CD4-positive, CD25-positive, alpha-beta regulatory T cell (primary cell): ENCODE measurements around the gene DENND4A. TPM values are rescaled to one million over a fixed set of nuclear protein-coding genes. Genes with fewer than 3 reads are reported as not detected.

Experiments used
- ATAC-seq, 2 donors: fragments of 150-1000 bp; cut with Tn5 transposase; one replicate each; pipeline ENCODE4 v1.10.0; 2021; ENCODE audit warnings: low read depth in 2 of 2, moderate number of reproducible peaks in 2 of 2, moderate library complexity in 1 of 2
- DNase-seq, 3 donors: peaks; one replicate each; pipeline versions ENCODE4 v3.0.0 to v3.0.0-alpha.2; 2012 to 2022; ENCODE audit warnings: mixed read lengths in 1 of 3
- H3K27ac ChIP-seq: one replicate; pipeline ENCODE4 v1.7.0; 2013; ENCODE audit warnings: mild to moderate bottlenecking, low read length; ENCODE audit not compliant: insufficient read depth, poor library complexity, severe bottlenecking
- H3K27me3 ChIP-seq: one replicate; pipeline ENCODE4 v1.7.0; 2013; ENCODE audit warnings: low read length; ENCODE audit not compliant: control insufficient read depth, insufficient read depth
- H3K36me3 ChIP-seq: one replicate; pipeline ENCODE4 v1.7.0; 2013; ENCODE audit warnings: mild to moderate bottlenecking, low read length, moderate library complexity; ENCODE audit not compliant: control insufficient read depth, insufficient read depth
- H3K4me1 ChIP-seq: 2 replicates; pipeline ENCODE4 v1.7.0; 2013; ENCODE audit warnings: mild to moderate bottlenecking, low read length; ENCODE audit not compliant: insufficient read depth, control insufficient read depth, poor library complexity, severe bottlenecking
- H3K4me3 ChIP-seq: one replicate; pipeline ENCODE4 v1.7.0; 2013; ENCODE audit warnings: low read depth, mild to moderate bottlenecking, low read length, moderate library complexity
- H3K9me3 ChIP-seq, 2 experiments: 1 replicate in 1 of 2; 2 replicates in 1 of 2; pipeline ENCODE4 v1.7.0; 2013; ENCODE audit warnings: low read length in 2 of 2, mild to moderate bottlenecking in 1 of 2, moderate library complexity in 1 of 2; ENCODE audit not compliant: control insufficient read depth in 2 of 2
- H3K27ac Mint-ChIP-seq, 3 donors: one replicate each; pipeline ENCODE4 v1.8.0; 2020 to 2022; ENCODE audit warnings: mild to moderate bottlenecking in 3 of 3, mixed read lengths in 3 of 3, moderate library complexity in 2 of 3
- H3K27me3 Mint-ChIP-seq: one replicate; pipeline ENCODE4 v1.8.0; 2022; ENCODE audit warnings: mild to moderate bottlenecking, mixed read lengths
- H3K36me3 Mint-ChIP-seq: one replicate; pipeline ENCODE4 v1.8.0; 2020; ENCODE audit warnings: mixed read lengths
- H3K4me1 Mint-ChIP-seq, 4 donors: one replicate each; pipeline ENCODE4 v1.8.0; 2020 to 2022; ENCODE audit warnings: mixed read lengths in 4 of 4, mild to moderate bottlenecking in 1 of 4
- H3K4me3 Mint-ChIP-seq, 4 donors: one replicate each; pipeline ENCODE4 v1.8.0; 2020 to 2022; ENCODE audit warnings: mild to moderate bottlenecking in 4 of 4, mixed read lengths in 4 of 4, moderate library complexity in 3 of 4
- H3K9me3 Mint-ChIP-seq, 7 donors: one replicate each; pipeline ENCODE4 v1.8.0; 2020 to 2022; ENCODE audit warnings: mixed read lengths in 7 of 7, mild to moderate bottlenecking in 3 of 7, moderate library complexity in 2 of 7
- polyA plus RNA-seq, 4 donors: library from polyadenylated mRNA; unstranded; fragments of 300-500 nt; fragmentation: Illumina TruSeq; gene quantifications; one replicate each; pipeline ENCODE4 v1.2.3, GENCODE V29; 2021
- total RNA-seq: library from RNA; stranded (reverse); gene quantifications from one replicate; pipeline ENCODE4 v1.2.3, GENCODE V29; 2022

The DENND4A gene
- total and polyA plus RNA-seq, 5 donors from 2014 or later: 9.6 to 88.4 (median 12.9) TPM

- Histone ChIP-seq H3K4me3 (no peak overlapping the region), H3K4me1 (peaks cover 19% of the 10 kb centered on the region), H3K9me3 (no peaks in the 10 kb centered on the region), H3K36me3 (no peaks in the 10 kb centered on the region), H3K27me3 (no peaks in the 10 kb centered on the region), H3K27ac (no peak overlapping the region)
- Mint-ChIP-seq H3K4me3 (peak overlapping the region in 1 of 4 donors; percentile 52), H3K36me3 (no peaks in the 10 kb centered on the region), H3K4me1 (peaks cover 15 to 39% (median 23%) of the 10 kb centered on the region in 4 donors), H3K27ac (peak overlapping the region in 1 of 3 donors; percentile 46), H3K27me3 (no peaks in the 10 kb centered on the region), H3K9me3 (no peaks in the 10 kb centered on the region)
- ATAC-seq: no peak
- DNase-seq: no peak
Measured at GRCh38 chr15:65834603-65835282, 42.6 kb upstream of the DENND4A start.

- no peak for DNase-seq
- H3K9me3 ChIP-seq: no peaks in the 10 kb centered on the region
- H3K4me1 ChIP-seq: peaks cover 30% of the 10 kb centered on the region
- H3K27ac Mint-ChIP-seq: peak overlapping the region; percentile 75 to 96 (median 92)
- peak overlapping the region; percentile 9 to 83 (median 42) for H3K4me3 Mint-ChIP-seq
- ATAC-seq: no peak
- H3K36me3 Mint-ChIP-seq: no peaks in the 10 kb centered on the region
- H3K27ac ChIP-seq: peak overlapping the region; percentile 67
- peaks cover 20 to 49% (median 32%) of the 10 kb centered on the region in 4 donors for H3K4me1 Mint-ChIP-seq
- no peaks in the 10 kb centered on the region for H3K36me3 ChIP-seq
- H3K9me3 Mint-ChIP-seq: no peaks in the 10 kb centered on the region
- H3K27me3 Mint-ChIP-seq: no peaks in the 10 kb centered on the region
- H3K4me3 ChIP-seq: peak overlapping the region; percentile 64
- H3K27me3 ChIP-seq: no peaks in the 10 kb centered on the region
Measured at GRCh38 chr15:65833501-65834205, 41.6 kb upstream of the DENND4A start.

DNA sequence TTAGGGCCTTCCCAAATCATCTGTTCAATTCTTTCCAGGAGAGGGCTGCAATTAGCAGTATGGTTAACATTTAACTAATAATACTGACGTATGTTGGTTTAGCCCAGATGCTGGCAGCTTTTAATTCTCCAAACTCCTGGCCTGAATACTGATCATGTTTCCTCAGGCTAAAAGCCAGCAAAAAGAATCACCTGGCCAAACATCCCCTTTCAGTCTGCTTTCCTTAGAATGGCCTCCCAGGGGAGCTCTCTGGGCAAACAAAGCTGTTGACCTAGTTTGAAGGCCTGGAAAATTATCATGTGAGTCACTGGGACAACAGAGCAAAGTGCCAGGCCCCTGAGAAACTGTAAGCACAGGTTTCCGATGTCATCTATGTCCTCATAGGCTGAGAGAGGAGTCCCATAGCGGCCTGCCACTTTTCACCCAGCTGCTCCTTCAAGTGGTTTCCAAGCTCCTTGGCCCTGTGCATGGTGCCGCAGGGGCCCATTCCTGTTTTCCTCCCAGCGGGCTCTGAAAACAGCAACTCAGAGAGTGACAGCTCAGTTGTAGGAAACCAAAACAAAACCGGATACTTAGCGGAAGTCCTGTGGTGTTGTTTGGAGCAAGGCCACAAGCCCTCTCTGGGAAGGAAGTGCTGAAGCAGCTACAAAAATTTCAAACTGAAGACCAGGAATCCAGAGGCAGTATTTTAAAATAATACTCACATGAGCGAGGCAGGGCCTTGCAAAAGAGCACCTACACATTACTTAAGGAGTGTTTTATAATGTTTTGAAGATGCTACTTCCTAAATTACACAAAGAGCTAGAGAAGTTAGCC lies 40.7 kb upstream of the DENND4A start:
- DNase-seq (peak; percentile 19 to 68 (median 35)), ATAC-seq (peak in 1 of 2 donors; percentile 35)
- Histone ChIP-seq H3K9me3 (no peaks in the 10 kb centered on the region), H3K27me3 (no peaks in the 10 kb centered on the region), H3K4me1 (peaks cover 39% of the 10 kb centered on the region), H3K4me3 (peak overlapping the region; percentile 64), H3K36me3 (no peaks in the 10 kb centered on the region), H3K27ac (peak overlapping the region; percentile 67)
- Mint-ChIP-seq H3K27me3 (no peaks in the 10 kb centered on the region), H3K36me3 (no peaks in the 10 kb centered on the region), H3K4me1 (peaks cover 25 to 58% (median 39%) of the 10 kb centered on the region in 4 donors), H3K4me3 (peak overlapping the region; percentile 9 to 83 (median 32)), H3K9me3 (no peaks in the 10 kb centered on the region), H3K27ac (peak overlapping the region; percentile 92 to 96 (median 93))

DNA sequence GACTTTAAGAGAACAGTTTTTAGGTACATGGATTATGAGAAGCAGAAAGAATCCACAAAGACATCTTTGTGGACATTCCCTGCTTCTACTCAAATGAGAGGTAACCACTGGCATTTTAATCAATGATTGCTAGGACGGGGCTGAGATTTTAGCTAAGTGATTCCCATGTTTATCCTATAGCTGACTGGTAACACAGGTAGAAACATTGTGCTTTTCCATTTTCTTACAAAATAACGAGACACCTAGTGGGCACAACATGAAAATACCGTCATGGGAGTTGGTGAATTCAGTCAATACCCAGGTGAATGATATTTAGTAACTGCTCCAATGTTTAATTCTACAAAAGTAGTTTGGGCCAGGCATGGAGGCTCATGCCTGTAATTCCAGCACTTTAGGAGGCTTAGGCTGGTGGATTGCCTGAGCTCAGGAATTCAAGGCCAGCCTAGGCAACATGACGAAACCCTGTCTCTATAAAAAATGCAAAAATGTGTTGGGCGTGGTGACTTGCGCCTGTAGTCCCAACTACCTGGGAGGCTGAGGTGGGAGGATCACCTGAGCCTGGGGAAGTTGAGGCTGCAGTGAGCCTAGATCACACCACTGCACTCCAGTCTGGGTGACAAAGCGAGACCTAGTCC lies 37.2 kb upstream of the DENND4A start:
- H3K4me3 Mint-ChIP-seq: peak overlapping the region; percentile 56 to 72 (median 62)
- Histone ChIP-seq H3K4me1 (peaks cover 49% of the 10 kb centered on the region), H3K36me3 (no peaks in the 10 kb centered on the region), H3K27me3 (no peaks in the 10 kb centered on the region), H3K27ac (peak overlapping the region; percentile 94), H3K4me3 (peak overlapping the region; percentile 71), H3K9me3 (no peaks in the 10 kb centered on the region)
- no peaks in the 10 kb centered on the region for H3K36me3 Mint-ChIP-seq
- ATAC-seq (peak; percentile 17 to 46), DNase-seq (peak in 2 of 3 donors; percentile 65 to 66)
- peaks cover 25 to 67% (median 50%) of the 10 kb centered on the region in 4 donors for H3K4me1 Mint-ChIP-seq
- H3K9me3 Mint-ChIP-seq: no peaks in the 10 kb centered on the region
- no peaks in the 10 kb centered on the region for H3K27me3 Mint-ChIP-seq
- peak overlapping the region; percentile 64 to 95 (median 94) for H3K27ac Mint-ChIP-seq

- Histone ChIP-seq H3K36me3 (no peaks in the 10 kb centered on the region), H3K9me3 (no peaks in the 10 kb centered on the region), H3K4me3 (peak overlapping the region; percentile 71), H3K27me3 (no peaks in the 10 kb centered on the region), H3K27ac (peak overlapping the region; percentile 94), H3K4me1 (peaks cover 44% of the 10 kb centered on the region)
- H3K27ac Mint-ChIP-seq: peak overlapping the region; percentile 94 to 95 (median 94)
- no peaks in the 10 kb centered on the region for H3K36me3 Mint-ChIP-seq
- ATAC-seq (peak; percentile 94), DNase-seq (peak; percentile 34 to 83 (median 82))
- H3K4me3 Mint-ChIP-seq: peak overlapping the region; percentile 56 to 72 (median 62)
- peaks cover 21 to 68% (median 49%) of the 10 kb centered on the region in 4 donors for H3K4me1 Mint-ChIP-seq
- H3K27me3 Mint-ChIP-seq: no peaks in the 10 kb centered on the region
- no peaks in the 10 kb centered on the region for H3K9me3 Mint-ChIP-seq
Measured at GRCh38 chr15:65828585-65828984, 36.5 kb upstream of the DENND4A start.

DNA sequence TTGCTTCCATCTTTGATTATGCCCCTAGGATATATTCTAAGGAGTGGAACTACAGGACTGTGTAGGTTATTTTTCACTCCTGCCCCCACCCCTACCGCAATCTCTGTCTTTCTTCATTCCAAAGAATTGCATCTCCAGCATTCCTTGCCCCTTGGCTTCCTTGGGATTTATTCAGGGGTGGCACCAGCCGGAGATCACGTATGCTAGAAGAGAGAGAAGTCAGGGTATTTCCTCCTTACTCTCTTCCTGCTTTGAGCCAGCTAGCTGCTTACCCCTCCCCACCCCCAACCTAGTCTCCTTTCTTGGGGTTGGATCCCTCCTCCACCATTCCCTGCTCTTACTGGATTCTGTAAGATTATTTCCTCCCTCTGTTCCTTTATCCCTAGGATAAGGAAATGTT lies 35.0 kb upstream of the DENND4A start:
- ATAC-seq (no peak), DNase-seq (no peak)
- peaks cover 29% of the 10 kb centered on the region for H3K4me1 ChIP-seq
- H3K27ac ChIP-seq: peak overlapping the region; percentile 94
- Mint-ChIP-seq H3K36me3 (no peaks in the 10 kb centered on the region), H3K27ac (peak overlapping the region; percentile 94 to 96 (median 96)), H3K9me3 (no peaks in the 10 kb centered on the region), H3K4me3 (peak overlapping the region; percentile 50 to 84 (median 82)), H3K4me1 (peaks cover 10 to 63% (median 43%) of the 10 kb centered on the region in 4 donors), H3K27me3 (no peaks in the 10 kb centered on the region)
- H3K4me3 ChIP-seq: peak overlapping the region; percentile 49
- no peaks in the 10 kb centered on the region for H3K9me3 ChIP-seq
- H3K27me3 ChIP-seq: no peaks in the 10 kb centered on the region
- no peaks in the 10 kb centered on the region for H3K36me3 ChIP-seq

GRCh38 chr15:65824941-65825544 lies 33.0 kb upstream of the DENND4A start:
- Histone ChIP-seq H3K9me3 (no peaks in the 10 kb centered on the region), H3K27ac (no peak overlapping the region), H3K36me3 (no peaks in the 10 kb centered on the region), H3K4me3 (no peak overlapping the region), H3K4me1 (peaks cover 38% of the 10 kb centered on the region), H3K27me3 (no peaks in the 10 kb centered on the region)
- DNase-seq (no peak), ATAC-seq (no peak)
- Mint-ChIP-seq H3K27me3 (no peaks in the 10 kb centered on the region), H3K9me3 (no peaks in the 10 kb centered on the region), H3K36me3 (no peaks in the 10 kb centered on the region), H3K27ac (no peak overlapping the region), H3K4me1 (peaks cover 15 to 65% (median 49%) of the 10 kb centered on the region in 4 donors), H3K4me3 (no peak overlapping the region)
